Suprapubic skin (tissue), 4 donors: ENCODE measurements around the gene PTPRM. TPM values are rescaled to one million over a fixed set of nuclear protein-coding genes. Genes with fewer than 3 reads are reported as not detected.

Experiments
- DNase-seq, 2 donors: peaks; one replicate each; pipeline ENCODE4 v3.0.0-alpha.2; 2019; ENCODE audit warnings: low spot score in 2 of 2
- H3K27ac ChIP-seq: fragments of 200-600 bp; sonication (generic); one replicate; pipeline ENCODE4 v1.5.1; 2019
- H3K27me3 ChIP-seq: fragments of 200-600 bp; sonication (generic); one replicate; pipeline ENCODE4 v1.5.1; 2019
- H3K36me3 ChIP-seq: fragments of 200-600 bp; sonication (generic); one replicate; pipeline ENCODE4 v1.5.1; 2019
- H3K4me1 ChIP-seq: fragments of 200-600 bp; sonication (generic); one replicate; pipeline ENCODE4 v1.5.1; 2019
- H3K4me3 ChIP-seq: fragments of 200-600 bp; sonication (generic); one replicate; pipeline ENCODE4 v1.5.1; 2019; ENCODE audit warnings: mild to moderate bottlenecking
- H3K9me3 ChIP-seq: fragments of 200-600 bp; sonication (generic); one replicate; pipeline ENCODE4 v1.5.1; 2019
- EP300 ChIP-seq: sonication (generic); formaldehyde crosslinking; IDR thresholded peaks from one replicate; pipeline ENCODE4 v1.6.1; 2017; ENCODE audit warnings: antibody characterized with exemption
- POLR2A ChIP-seq, 2 donors: fragments of 450-650 bp; IDR thresholded peaks; one replicate each; pipeline ENCODE4 v1.6.1; 2017; ENCODE audit warnings: antibody characterized with exemption in 2 of 2, mild to moderate bottlenecking in 2 of 2, moderate library complexity in 2 of 2
- POLR2AphosphoS5 ChIP-seq, 3 donors: sonication (generic); formaldehyde crosslinking; IDR thresholded peaks; one replicate each; pipeline ENCODE4 v1.6.1; 2017; ENCODE audit warnings: antibody characterized with exemption in 3 of 3
- WGBS: methylation state at CpG from one replicate; pipeline ENCODE4 v1.1.5; 2018; 5-methylcytosine and 5-hydroxymethylcytosine counted together
- total RNA-seq, 4 donors: library from RNA; depleted of rRNA; stranded (reverse); fragments of >200 nt; gene quantifications; one replicate each; pipeline ENCODE4 v1.1.0, GENCODE V29; 2016
- TF ChIP-seq, protein P1 (sequence below), 2 donors: fragments of 200-600 bp in 1 of 2; fragments of 450-650 bp in 1 of 2; sonication (generic) in 1 of 2; IDR thresholded peaks; one replicate each; pipeline ENCODE4 v1.5.1; 2016 to 2019; ENCODE audit warnings: antibody characterized with exemption in 2 of 2, mild to moderate bottlenecking in 1 of 2, moderate library complexity in 1 of 2

Gene PTPRM
- total RNA-seq, 4 donors from 2014 or later, result 19.8 to 73.7 (median 40.0) TPM

GRCh38 chr18:8142131-8142711, 575.1 kb downstream of the PTPRM start:
- H3K27ac ChIP-seq, result no peak overlapping the region
- no peaks in the 10 kb centered on the region for H3K36me3 ChIP-seq
- DNase-seq, result no peak
- H3K4me1 ChIP-seq, result peaks cover 15% of the 10 kb centered on the region
- H3K9me3 ChIP-seq, result no peaks in the 10 kb centered on the region
- WGBS, result 74% methylated on average over 8 of the region's 8 CpGs
- TF ChIP-seq EP300 (no peak), POLR2A (IDR thresholded peaks at IDR 0.05) (no peak), POLR2AphosphoS5 (IDR thresholded peaks at IDR 0.05) (no peak)
- TF ChIP-seq, protein P1, sequence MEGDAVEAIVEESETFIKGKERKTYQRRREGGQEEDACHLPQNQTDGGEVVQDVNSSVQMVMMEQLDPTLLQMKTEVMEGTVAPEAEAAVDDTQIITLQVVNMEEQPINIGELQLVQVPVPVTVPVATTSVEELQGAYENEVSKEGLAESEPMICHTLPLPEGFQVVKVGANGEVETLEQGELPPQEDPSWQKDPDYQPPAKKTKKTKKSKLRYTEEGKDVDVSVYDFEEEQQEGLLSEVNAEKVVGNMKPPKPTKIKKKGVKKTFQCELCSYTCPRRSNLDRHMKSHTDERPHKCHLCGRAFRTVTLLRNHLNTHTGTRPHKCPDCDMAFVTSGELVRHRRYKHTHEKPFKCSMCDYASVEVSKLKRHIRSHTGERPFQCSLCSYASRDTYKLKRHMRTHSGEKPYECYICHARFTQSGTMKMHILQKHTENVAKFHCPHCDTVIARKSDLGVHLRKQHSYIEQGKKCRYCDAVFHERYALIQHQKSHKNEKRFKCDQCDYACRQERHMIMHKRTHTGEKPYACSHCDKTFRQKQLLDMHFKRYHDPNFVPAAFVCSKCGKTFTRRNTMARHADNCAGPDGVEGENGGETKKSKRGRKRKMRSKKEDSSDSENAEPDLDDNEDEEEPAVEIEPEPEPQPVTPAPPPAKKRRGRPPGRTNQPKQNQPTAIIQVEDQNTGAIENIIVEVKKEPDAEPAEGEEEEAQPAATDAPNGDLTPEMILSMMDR (IDR thresholded peaks at IDR 0.05), result no peak
- H3K27me3 ChIP-seq, result no peaks in the 10 kb centered on the region
- no peak overlapping the region for H3K4me3 ChIP-seq

GRCh38 chr18:8142932-8143331, 575.8 kb downstream of the PTPRM start:
- Histone ChIP-seq H3K27me3 (no peaks in the 10 kb centered on the region), H3K27ac (no peak overlapping the region), H3K4me3 (no peak overlapping the region), H3K36me3 (no peaks in the 10 kb centered on the region), H3K9me3 (no peaks in the 10 kb centered on the region), H3K4me1 (peaks cover 15% of the 10 kb centered on the region)
- no peak for TF ChIP-seq POLR2A (IDR thresholded peaks at IDR 0.05)
- TF ChIP-seq, protein P1 (IDR thresholded peaks at IDR 0.05), result no peak
- no peak for TF ChIP-seq EP300
- no peak for TF ChIP-seq POLR2AphosphoS5 (IDR thresholded peaks at IDR 0.05)
- WGBS, result 80% methylated on average over 2 of the region's 2 CpGs
- no peak for DNase-seq

DNA sequence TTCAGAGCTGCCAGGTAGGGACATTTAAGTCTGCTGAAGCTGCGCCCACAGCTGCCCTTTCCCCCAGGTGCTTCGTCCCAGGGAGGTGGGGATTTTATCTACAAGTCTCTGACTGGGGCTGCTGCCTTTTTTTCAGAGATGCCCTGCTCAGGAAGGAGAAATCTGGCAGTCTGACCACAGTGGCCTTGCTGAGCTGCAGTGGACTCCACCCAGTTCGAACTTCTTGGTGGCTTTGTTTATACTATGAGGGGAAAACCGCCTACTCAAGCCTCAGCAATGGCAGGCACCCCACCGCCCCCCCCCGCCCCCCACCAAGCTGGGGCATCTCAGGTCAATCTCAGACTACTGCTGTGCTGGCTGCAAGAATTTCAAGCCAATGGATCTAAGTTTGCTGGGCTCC, 584.1 kb downstream of the PTPRM start:
- Histone ChIP-seq H3K27ac (no peak overlapping the region), H3K36me3 (no peaks in the 10 kb centered on the region), H3K4me3 (no peak overlapping the region), H3K27me3 (no peaks in the 10 kb centered on the region), H3K4me1 (no peaks in the 10 kb centered on the region), H3K9me3 (no peaks in the 10 kb centered on the region)
- 87% methylated on average over 3 of the region's 6 CpGs for WGBS
- TF ChIP-seq POLR2AphosphoS5 (IDR thresholded peaks at IDR 0.05) (no peak), EP300 (no peak)
- DNase-seq, result no peak

GRCh38 chr18:8153887-8154583, 586.9 kb downstream of the PTPRM start:
- H3K27ac ChIP-seq, result no peak overlapping the region
- H3K36me3 ChIP-seq, result no peaks in the 10 kb centered on the region
- no peaks in the 10 kb centered on the region for H3K27me3 ChIP-seq
- no peak overlapping the region for H3K4me3 ChIP-seq
- no peaks in the 10 kb centered on the region for H3K9me3 ChIP-seq
- 91% methylated on average over 10 of the region's 10 CpGs for WGBS
- no peaks in the 10 kb centered on the region for H3K4me1 ChIP-seq
- no peak for TF ChIP-seq EP300
- TF ChIP-seq, protein P1 (IDR thresholded peaks at IDR 0.05), result no peak
- TF ChIP-seq POLR2AphosphoS5 (IDR thresholded peaks at IDR 0.05), result no peak
- TF ChIP-seq POLR2A (IDR thresholded peaks at IDR 0.05), result no peak
- DNase-seq, result no peak

- DNase-seq, result no peak
- Histone ChIP-seq H3K27ac (no peak overlapping the region), H3K4me1 (no peaks in the 10 kb centered on the region), H3K27me3 (no peaks in the 10 kb centered on the region), H3K36me3 (no peaks in the 10 kb centered on the region), H3K9me3 (no peaks in the 10 kb centered on the region), H3K4me3 (no peak overlapping the region)
- no peak for TF ChIP-seq POLR2A (IDR thresholded peaks at IDR 0.05)
- TF ChIP-seq, protein P1 (IDR thresholded peaks at IDR 0.05), result no peak
- no peak for TF ChIP-seq EP300
- TF ChIP-seq POLR2AphosphoS5 (IDR thresholded peaks at IDR 0.05), result no peak
- WGBS, result 45% methylated on average over 5 of the region's 5 CpGs
These were observed 595.7 kb downstream of the PTPRM start for GRCh38 chr18:8162802-8163201.
